ENCODE results near the gene RAB5B. TPM values are rescaled to one million over a fixed set of nuclear protein-coding genes. Genes with fewer than 3 reads are reported as not detected.

Gene RAB5B
- total RNA-seq, 1 experiment from 2014 or later, result 44.5 TPM

DNA sequence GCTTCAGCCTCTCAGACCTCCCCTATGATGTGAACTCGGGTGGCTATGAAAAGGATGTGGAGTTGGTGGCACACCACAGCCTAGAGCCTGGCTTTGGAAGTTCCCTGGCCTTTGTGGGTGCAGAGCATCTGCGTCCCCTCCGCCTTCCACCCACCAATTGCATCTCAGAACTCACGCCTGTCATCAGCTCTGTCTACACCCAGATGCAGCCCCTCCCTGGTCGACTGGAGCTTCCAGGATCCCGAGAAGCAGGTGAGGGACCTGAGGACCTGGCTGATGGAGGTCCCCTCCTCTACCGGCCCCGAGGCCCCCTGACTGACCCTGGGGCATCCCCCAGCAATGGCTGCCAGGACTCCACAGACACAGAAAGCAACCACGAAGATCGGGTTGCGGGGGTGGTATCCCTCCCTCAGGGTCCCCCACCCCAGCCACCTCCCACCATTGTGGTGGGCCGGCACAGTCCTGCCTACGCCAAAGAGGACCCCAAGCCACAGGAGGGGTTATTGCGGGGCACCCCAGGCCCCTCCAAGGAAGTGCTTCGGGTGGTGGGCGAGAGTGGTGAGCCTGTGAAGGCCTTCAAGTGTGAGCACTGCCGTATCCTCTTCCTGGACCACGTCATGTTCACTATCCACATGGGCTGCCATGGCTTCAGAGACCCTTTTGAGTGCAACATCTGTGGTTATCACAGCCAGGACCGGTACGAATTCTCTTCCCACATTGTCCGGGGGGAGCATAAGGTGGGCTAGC is 60.9 kb downstream of the RAB5B start (continued):
- TF ChIP-seq, protein P1, sequence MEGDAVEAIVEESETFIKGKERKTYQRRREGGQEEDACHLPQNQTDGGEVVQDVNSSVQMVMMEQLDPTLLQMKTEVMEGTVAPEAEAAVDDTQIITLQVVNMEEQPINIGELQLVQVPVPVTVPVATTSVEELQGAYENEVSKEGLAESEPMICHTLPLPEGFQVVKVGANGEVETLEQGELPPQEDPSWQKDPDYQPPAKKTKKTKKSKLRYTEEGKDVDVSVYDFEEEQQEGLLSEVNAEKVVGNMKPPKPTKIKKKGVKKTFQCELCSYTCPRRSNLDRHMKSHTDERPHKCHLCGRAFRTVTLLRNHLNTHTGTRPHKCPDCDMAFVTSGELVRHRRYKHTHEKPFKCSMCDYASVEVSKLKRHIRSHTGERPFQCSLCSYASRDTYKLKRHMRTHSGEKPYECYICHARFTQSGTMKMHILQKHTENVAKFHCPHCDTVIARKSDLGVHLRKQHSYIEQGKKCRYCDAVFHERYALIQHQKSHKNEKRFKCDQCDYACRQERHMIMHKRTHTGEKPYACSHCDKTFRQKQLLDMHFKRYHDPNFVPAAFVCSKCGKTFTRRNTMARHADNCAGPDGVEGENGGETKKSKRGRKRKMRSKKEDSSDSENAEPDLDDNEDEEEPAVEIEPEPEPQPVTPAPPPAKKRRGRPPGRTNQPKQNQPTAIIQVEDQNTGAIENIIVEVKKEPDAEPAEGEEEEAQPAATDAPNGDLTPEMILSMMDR (IDR thresholded peaks at IDR 0.05 in 2 of 3, conservative IDR thresholded peaks at IDR 0.05 in 1 of 3; ENCODE audit: borderline replicate concordance in 1 of 3, insufficient read depth in 1 of 3, low read depth in 2 of 3, low read length in 2 of 3), result no peak
- TF ChIP-seq SRF (IDR thresholded peaks at IDR 0.05; ENCODE audit: low read depth) (no peak), TCF7L2 (IDR thresholded peaks at IDR 0.05; ENCODE audit: borderline replicate concordance, extremely low read depth, insufficient read depth, insufficient read length) (no peak), CEBPB (IDR thresholded peaks at IDR 0.05; ENCODE audit: low read depth) (no peak), ZNF274 (IDR thresholded peaks at IDR 0.05; ENCODE audit: low read depth, low read length) (no peak)
- TF ChIP-seq, protein P2, sequence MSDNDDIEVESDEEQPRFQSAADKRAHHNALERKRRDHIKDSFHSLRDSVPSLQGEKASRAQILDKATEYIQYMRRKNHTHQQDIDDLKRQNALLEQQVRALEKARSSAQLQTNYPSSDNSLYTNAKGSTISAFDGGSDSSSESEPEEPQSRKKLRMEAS (IDR thresholded peaks at IDR 0.05), result no peak

DNA sequence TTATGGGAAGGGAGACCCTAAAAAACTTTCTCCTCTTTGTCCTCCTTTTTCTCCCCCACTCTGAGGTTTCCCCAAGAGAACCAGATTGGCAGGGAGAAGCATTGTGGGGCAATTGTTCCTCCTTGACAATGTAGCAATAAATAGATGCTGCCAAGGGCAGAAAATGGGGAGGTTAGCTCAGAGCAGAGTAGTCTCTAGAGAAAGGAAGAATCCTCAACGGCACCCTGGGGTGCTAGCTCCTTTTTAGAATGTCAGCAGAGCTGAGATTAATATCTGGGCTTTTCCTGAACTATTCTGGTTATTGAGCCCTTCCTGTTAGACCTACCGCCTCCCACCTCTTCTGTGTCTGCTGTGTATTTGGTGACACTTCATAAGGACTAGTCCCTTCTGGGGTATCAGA is 63.3 kb downstream of the RAB5B start:
- intact Hi-C loops (cut with micrococcal nuclease), result no loop called here
- Histone ChIP-seq H3K9ac (ENCODE audit: low read length) (no peak overlapping the region), H3K4me3 (replicated peaks in 1 of 2; ENCODE audit: low read depth in 1 of 2, low read length in 2 of 2) (no peak overlapping the region), H3K36me3 (ENCODE audit: control insufficient read depth in 1 of 2, insufficient read depth in 2 of 2, low read length in 2 of 2) (no peaks in the 10 kb centered on the region; a peak in 1 of 4 replicates), H3K9me3 (ENCODE audit: control insufficient read depth in 1 of 2, insufficient read depth in 1 of 2, low read depth in 1 of 2, low read length in 2 of 2) (no peaks in the 10 kb centered on the region), H3K9me2 (ENCODE audit: insufficient read depth) (no peaks in the 10 kb centered on the region), H3K27ac (ENCODE audit: low read depth, low read length) (no peak overlapping the region), H2AFZ (ENCODE audit: low read depth, low read length, poor library complexity, severe bottlenecking) (no peak overlapping the region), H4K20me1 (ENCODE audit: insufficient read depth) (no peaks in the 10 kb centered on the region), H3K4me2 (ENCODE audit: low read length) (no peak overlapping the region), H3K27me3 (ENCODE audit: insufficient read depth, low read length) (no peaks in the 10 kb centered on the region), H3K79me2 (ENCODE audit: insufficient read depth, low read length) (peaks cover 4% of the 10 kb centered on the region), H3K4me1 (ENCODE audit: control insufficient read depth in 1 of 2, insufficient read depth in 2 of 2, low read length in 2 of 2) (peaks cover 9 to 14% of the 10 kb centered on the region in 2 experiments)
- TF ChIP-seq FOSL1 (IDR thresholded peaks at IDR 0.05; ENCODE audit: low read depth), result no peak
- no peak for TF ChIP-seq SIN3A (IDR thresholded peaks at IDR 0.05; ENCODE audit: low read depth)
- TF ChIP-seq CEBPB (IDR thresholded peaks at IDR 0.05; ENCODE audit: low read depth), result no peak
- TF ChIP-seq CBX3 (IDR thresholded peaks at IDR 0.05; ENCODE audit: low read depth), result no peak
- TF ChIP-seq ZFX (IDR thresholded peaks at IDR 0.05), result no peak
- TF ChIP-seq EZH2phosphoT487 (IDR thresholded peaks at IDR 0.05; ENCODE audit: borderline replicate concordance), result no peak
- no peak for TF ChIP-seq EZH2 (IDR thresholded peaks at IDR 0.05)
- TF ChIP-seq POLR2AphosphoS5 (IDR thresholded peaks at IDR 0.05; ENCODE audit: low read depth, low read length), result no peak
- no peak for TF ChIP-seq SRF (IDR thresholded peaks at IDR 0.05; ENCODE audit: low read depth)
- TF ChIP-seq EGR1 (IDR thresholded peaks at IDR 0.05; ENCODE audit: low read depth), result no peak
- no peak for TF ChIP-seq POLR2A (IDR thresholded peaks at IDR 0.05; ENCODE audit: borderline replicate concordance, extremely low read depth, insufficient read depth, insufficient read length)
- TF ChIP-seq RAD21 (IDR thresholded peaks at IDR 0.05; ENCODE audit: low read depth), result no peak
- TF ChIP-seq SP1 (IDR thresholded peaks at IDR 0.05; ENCODE audit: low read depth), result no peak
- TF ChIP-seq ZNF274 (IDR thresholded peaks at IDR 0.05; ENCODE audit: low read depth, low read length), result no peak
- DNase-seq (ENCODE audit: low read depth, low spot score), result no peak
- ChIA-PET RAD21 (ENCODE audit: low non-redundant PET in 1 of 2, low total read pairs in 2 of 2, uncharacterized antibody in 2 of 2, unreplicated experiment in 2 of 2) (no interaction called here), CTCF (interaction anchor here (0.9 to 2.2 kb wide), 2 partner anchors 8 to 298 kb away, joined by 3 to 7 read pairs; no protein-coding TSS in a partner anchor), POLR2A (no interaction called here)
- BruUV-seq (replicated peaks), result no TSS peak
- ATAC-seq, result no peak
